Gastroesophageal sphincter (tissue), 4 donors: ENCODE results near the gene LRP1B. TPM values are rescaled to one million over a fixed set of nuclear protein-coding genes. Genes with fewer than 3 reads are reported as not detected.

Experiments used
- ATAC-seq: fragments of 150-250 bp; one replicate; pipeline ENCODE4 v1.9.1; 2016; ENCODE audit warnings: mild to moderate bottlenecking, moderate library complexity
- H3K27ac ChIP-seq, 4 donors: fragments of 200-600 bp; sonication (generic) in 3 of 4; 1 replicate in 3 of 4; 2 replicates in 1 of 4; pipeline ENCODE4 v1.5.1; 2016 to 2019
- H3K27me3 ChIP-seq: fragments of 200-600 bp; sonication (generic); one replicate; pipeline ENCODE4 v1.5.1; 2019
- H3K36me3 ChIP-seq, 2 donors: fragments of 200-600 bp; sonication (generic); one replicate each; pipeline ENCODE4 v1.5.1; 2019; ENCODE audit warnings: control low read depth in 1 of 2
- H3K4me1 ChIP-seq, 3 donors: fragments of 200-600 bp; sonication (generic); 1 replicate in 2 of 3; 2 replicates in 1 of 3; pipeline ENCODE4 v1.5.1; 2016 to 2019; ENCODE audit warnings: control low read depth in 2 of 3
- H3K4me3 ChIP-seq, 2 donors: fragments of 200-600 bp; sonication (generic); one replicate each; pipeline ENCODE4 v1.5.1; 2019; ENCODE audit warnings: mild to moderate bottlenecking in 1 of 2, moderate library complexity in 1 of 2
- H3K9me3 ChIP-seq, 3 donors: fragments of 200-600 bp; sonication (generic); one replicate each; pipeline ENCODE4 v1.5.1; 2017 to 2019; ENCODE audit warnings: control low read depth in 2 of 3
- CTCF ChIP-seq, 4 experiments: fragments of 200-600 bp in 2 of 4; fragments of 450-650 bp in 2 of 4; sonication (generic) in 1 of 4; IDR thresholded peaks; one replicate each; pipeline ENCODE4 v1.5.1; 2017 to 2019; ENCODE audit warnings: antibody characterized with exemption in 4 of 4, mild to moderate bottlenecking in 2 of 4, moderate library complexity in 2 of 4
- EP300 ChIP-seq: sonication (generic); formaldehyde crosslinking; IDR thresholded peaks from one replicate; pipeline ENCODE4 v1.6.1; 2017; ENCODE audit warnings: antibody characterized with exemption, mild to moderate bottlenecking
- POLR2A ChIP-seq, 2 donors: fragments of 450-650 bp; IDR thresholded peaks; one replicate each; pipeline ENCODE4 v1.6.1; 2017; ENCODE audit warnings: antibody characterized with exemption in 2 of 2, mild to moderate bottlenecking in 2 of 2, moderate library complexity in 1 of 2
- POLR2AphosphoS5 ChIP-seq: sonication (generic); formaldehyde crosslinking; IDR thresholded peaks from one replicate; pipeline ENCODE4 v1.6.1; 2017; ENCODE audit warnings: antibody characterized with exemption
- WGBS, 2 donors: methylation state at CpG; one replicate each; pipeline ENCODE4 v1.1.5; 2018; ENCODE audit warnings: low coverage in 1 of 2; 5-methylcytosine and 5-hydroxymethylcytosine counted together
- total RNA-seq, 4 donors: library from RNA; depleted of rRNA; stranded (reverse); fragments of >200 nt; gene quantifications; one replicate each; pipeline ENCODE4 v1.1.0, GENCODE V29; 2016

LRP1B gene
- total RNA-seq, 4 donors from 2014 or later = 0.27 to 20.7 (median 3.2) TPM

GRCh38 chr2:140256080-140256479 lies 1874.7 kb downstream of the LRP1B start:
- H3K4me1 ChIP-seq = no peaks in the 10 kb centered on the region
- ATAC-seq = no peak

GRCh38 chr2:140249821-140250220 lies 1881.0 kb downstream of the LRP1B start:
- ATAC-seq = no peak
- no peaks in the 10 kb centered on the region for H3K36me3 ChIP-seq
- H3K27ac ChIP-seq = no peak overlapping the region
- no peak overlapping the region for H3K4me3 ChIP-seq
- no peaks in the 10 kb centered on the region for H3K9me3 ChIP-seq
- 63 to 73% methylated on average over 3 to 4 of the region's 4 CpGs for WGBS, 2 donors
- TF ChIP-seq POLR2AphosphoS5 (no peak), CTCF (IDR thresholded peaks at IDR 0.05) (no peak), EP300 (no peak), POLR2A (IDR thresholded peaks at IDR 0.05) (no peak)
- H3K4me1 ChIP-seq = no peaks in the 10 kb centered on the region
- H3K27me3 ChIP-seq = no peaks in the 10 kb centered on the region

More at GRCh38 chr2:140256080-140256479, 1874.7 kb downstream of the LRP1B start:
- TF ChIP-seq POLR2A (IDR thresholded peaks at IDR 0.05) (no peak), CTCF (IDR thresholded peaks at IDR 0.05) (no peak), POLR2AphosphoS5 (no peak), EP300 (no peak)
- no peak overlapping the region for H3K27ac ChIP-seq
- H3K27me3 ChIP-seq = no peaks in the 10 kb centered on the region
- no peaks in the 10 kb centered on the region for H3K9me3 ChIP-seq
- no peak overlapping the region for H3K4me3 ChIP-seq
- no peaks in the 10 kb centered on the region for H3K36me3 ChIP-seq
- WGBS, 2 donors = 41 to 50% methylated on average over 3 of the region's 3 CpGs

- peak; percentile 50 for ATAC-seq
- Histone ChIP-seq H3K27me3 (no peaks in the 10 kb centered on the region), H3K36me3 (no peaks in the 10 kb centered on the region), H3K4me3 (no peak overlapping the region), H3K4me1 (no peaks in the 10 kb centered on the region), H3K27ac (no peak overlapping the region), H3K9me3 (no peaks in the 10 kb centered on the region)
- TF ChIP-seq EP300 (no peak), POLR2AphosphoS5 (no peak), POLR2A (IDR thresholded peaks at IDR 0.05) (no peak), CTCF (IDR thresholded peaks at IDR 0.05) (no peak)
- 49 to 72% methylated on average over 2 of the region's 2 CpGs for WGBS, 2 donors
Measured at GRCh38 chr2:140248623-140249022, 1882.2 kb downstream of the LRP1B start.

GRCh38 chr2:140247451-140248195 lies 1883.2 kb downstream of the LRP1B start:
- ATAC-seq = peak; percentile 39
- H3K36me3 ChIP-seq = no peaks in the 10 kb centered on the region
- no peak overlapping the region for H3K27ac ChIP-seq

More at GRCh38 chr2:140247451-140248195, 1883.2 kb downstream of the LRP1B start:
- Histone ChIP-seq H3K4me1 (no peaks in the 10 kb centered on the region), H3K9me3 (no peaks in the 10 kb centered on the region), H3K27me3 (no peaks in the 10 kb centered on the region), H3K4me3 (no peak overlapping the region)
- TF ChIP-seq EP300 (no peak), CTCF (IDR thresholded peaks at IDR 0.05) (no peak), POLR2A (IDR thresholded peaks at IDR 0.05) (no peak), POLR2AphosphoS5 (no peak)
- WGBS, 2 donors = 71 to 74% methylated on average over 4 of the region's 4 CpGs
